K562 (cell line): Measurements from ENCODE around the gene GP1BB. TPM values are rescaled to one million over a fixed set of nuclear protein-coding genes. Genes with fewer than 3 reads are reported as not detected.

ENCODE experiments used
- ARID3B ChIP-seq: fragments of 250-450 bp; sonication (Bioruptor Pico); IDR thresholded peaks from 2 replicates; pipeline ENCODE4 v1.4.0; 2020; ENCODE audit warnings: borderline replicate concordance
- E2F8 ChIP-seq: fragments of 450-650 bp; IDR thresholded peaks from 2 replicates; pipeline ENCODE4 v1.7.1; 2018; ENCODE audit warnings: mild to moderate bottlenecking, low read depth; ENCODE audit not compliant: partially characterized antibody
- HDAC2 ChIP-seq: fragments of 450-650 bp; IDR thresholded peaks from 2 replicates; pipeline ENCODE4 v1.6.1; 2016; ENCODE audit warnings: mild to moderate bottlenecking
- MIER1 ChIP-seq: fragments of 450-650 bp; IDR thresholded peaks from 2 replicates; pipeline ENCODE4 v1.6.1; 2016; ENCODE audit warnings: antibody characterized with exemption, mild to moderate bottlenecking, low read depth
- NR2C2 ChIP-seq, 2 experiments: fragments of 200-800 bp in 1 of 2; sonication (Bioruptor generic) in 1 of 2; sonication (generic) in 1 of 2; formaldehyde crosslinking in 1 of 2; IDR thresholded peaks; 2 replicates each; pipeline versions ENCODE4 v1.6.1 to v1.8.0; 2016 to 2022; ENCODE audit warnings: mild to moderate bottlenecking in 1 of 2, missing compliant biosample characterization in 1 of 2, missing genetic modification characterization in 1 of 2, missing genetic modification reagents in 1 of 2
- NR3C1 ChIP-seq: sonication (generic); formaldehyde crosslinking; IDR thresholded peaks from 2 replicates; pipeline ENCODE4 v1.8.1; 2022; ENCODE audit warnings: missing genetic modification reagents
- PTBP1 ChIP-seq: fragments of 200-400 bp; formaldehyde crosslinking; IDR thresholded peaks from 2 replicates; pipeline ENCODE4 v1.6.1; 2017; ENCODE audit warnings: low read depth, low read length
- RBM17 ChIP-seq: fragments of 200-400 bp; formaldehyde crosslinking; IDR thresholded peaks from 2 replicates; pipeline ENCODE4 v1.6.1; 2017; ENCODE audit warnings: low read depth, mild to moderate bottlenecking, low read length, borderline replicate concordance
- SIN3B ChIP-seq: fragments of 450-650 bp; IDR thresholded peaks from 2 replicates; pipeline ENCODE4 v1.6.1; 2017; ENCODE audit warnings: low read depth, mild to moderate bottlenecking, moderate library complexity
- UBTF ChIP-seq, 2 experiments: IDR thresholded peaks; 2 replicates each; pipeline ENCODE4 v1.6.1; 2012; ENCODE audit warnings: improper control_type of control experiment in 2 of 2, low read depth in 2 of 2, low read length in 2 of 2, borderline replicate concordance in 1 of 2
- YY1 ChIP-seq, 3 experiments: IDR thresholded peaks; 2 replicates each; pipeline ENCODE4 v1.6.1; 2011; ENCODE audit warnings: low read length in 2 of 3, mild to moderate bottlenecking in 2 of 3, moderate library complexity in 2 of 3, borderline replicate concordance in 1 of 3, control low read depth in 1 of 3, low read depth in 1 of 3; ENCODE audit not compliant: insufficient read depth in 3 of 3, insufficient replicate concordance in 2 of 3, control insufficient read depth in 1 of 3, insufficient read length in 1 of 3; ENCODE audit errors: extremely low read depth in 1 of 3
- polyA plus RNA-seq, 8 experiments: library from polyadenylated mRNA; depleted of rRNA in 4 of 8; stranded (reverse) in 5 of 8; unstranded in 3 of 8; fragments of >200 nt; fragmentation: Nextera tagmentation in 2 of 8; fragmentation: Illumina TruSeq in 1 of 8; extraction: Ambion mirVana in 2 of 8; extraction: Trizol in 1 of 8; gene quantifications; 2 replicates each; pipeline versions ENCODE4 v1.2.1 to v1.2.3, GENCODE V29; 2011 to 2014; ENCODE audit warnings: inconsistent platforms in 1 of 8, missing spikeins in 1 of 8
- total RNA-seq, 7 experiments: library from RNA; depleted of rRNA in 6 of 7; stranded (reverse); fragments of >200 nt in 6 of 7; fragmentation: Illumina TruSeq in 2 of 7; extraction: Trizol in 2 of 7; gene quantifications; 2 replicates each; pipeline versions ENCODE4 v1.2.1 to v1.2.3, GENCODE V29; 2011 to 2021; ENCODE audit warnings: low replicate concordance in 1 of 7
- TF ChIP-seq, protein P1 (sequence below): fragments of 250-450 bp; sonication (Bioruptor Pico); IDR thresholded peaks from 2 replicates; pipeline ENCODE4 v1.8.0; 2022; ENCODE audit warnings: moderate library complexity, mild to moderate bottlenecking, inconsistent platforms
- TF ChIP-seq, protein P2 (sequence below): fragments of 450-650 bp; IDR thresholded peaks from 2 replicates; pipeline ENCODE4 v1.6.1; 2016; ENCODE audit warnings: low read depth, mild to moderate bottlenecking, moderate library complexity

The GP1BB gene
- total and polyA plus RNA-seq, 9 of the 15 experiments (the other 6 are each of a cell fraction or from before 2014, with no cell fraction given), result 0.69 to 162 (median 2.8) TPM

- TF ChIP-seq, protein P1, sequence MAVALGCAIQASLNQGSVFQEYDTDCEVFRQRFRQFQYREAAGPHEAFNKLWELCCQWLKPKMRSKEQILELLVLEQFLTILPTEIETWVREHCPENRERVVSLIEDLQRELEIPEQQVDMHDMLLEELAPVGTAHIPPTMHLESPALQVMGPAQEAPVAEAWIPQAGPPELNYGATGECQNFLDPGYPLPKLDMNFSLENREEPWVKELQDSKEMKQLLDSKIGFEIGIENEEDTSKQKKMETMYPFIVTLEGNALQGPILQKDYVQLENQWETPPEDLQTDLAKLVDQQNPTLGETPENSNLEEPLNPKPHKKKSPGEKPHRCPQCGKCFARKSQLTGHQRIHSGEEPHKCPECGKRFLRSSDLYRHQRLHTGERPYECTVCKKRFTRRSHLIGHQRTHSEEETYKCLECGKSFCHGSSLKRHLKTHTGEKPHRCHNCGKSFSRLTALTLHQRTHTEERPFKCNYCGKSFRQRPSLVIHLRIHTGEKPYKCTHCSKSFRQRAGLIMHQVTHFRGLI (CRISPR knock-in tag), result no peak
- no peak for TF ChIP-seq MIER1
- TF ChIP-seq RBM17, result no peak
- TF ChIP-seq HDAC2, result no peak
- TF ChIP-seq, protein P2, sequence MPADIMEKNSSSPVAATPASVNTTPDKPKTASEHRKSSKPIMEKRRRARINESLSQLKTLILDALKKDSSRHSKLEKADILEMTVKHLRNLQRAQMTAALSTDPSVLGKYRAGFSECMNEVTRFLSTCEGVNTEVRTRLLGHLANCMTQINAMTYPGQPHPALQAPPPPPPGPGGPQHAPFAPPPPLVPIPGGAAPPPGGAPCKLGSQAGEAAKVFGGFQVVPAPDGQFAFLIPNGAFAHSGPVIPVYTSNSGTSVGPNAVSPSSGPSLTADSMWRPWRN, result no peak
- no peak for TF ChIP-seq PTBP1
- no peak for TF ChIP-seq SIN3B
- no peak for TF ChIP-seq ARID3B (CRISPR knock-in tag)
- no peak for TF ChIP-seq E2F8
- TF ChIP-seq UBTF (IDR thresholded peaks at IDR 0.05; ENCODE audit: borderline replicate concordance in 1 of 2, low read depth in 2 of 2, low read length in 2 of 2), result peak in 1 of 2 experiments; percentile 91; a peak in 3 of 4 replicates
- TF ChIP-seq NR2C2 (CRISPR knock-in tag; IDR thresholded peaks at IDR 0.05), result no peak
- TF ChIP-seq NR2C2 (tag; IDR thresholded peaks at IDR 0.05), result 0 out of 2 replicates have a peak, but pooled peaks have one; percentile 32
- TF ChIP-seq NR3C1 (CRISPR knock-in tag), result no peak
- no peak for TF ChIP-seq YY1 (IDR thresholded peaks at IDR 0.05; ENCODE audit: borderline replicate concordance in 1 of 3, control insufficient read depth in 1 of 3, extremely low read depth in 1 of 3, insufficient read depth in 3 of 3, insufficient read length in 1 of 3, insufficient replicate concordance in 2 of 3, low read depth in 1 of 3, low read length in 2 of 3)
These were observed 38.6 kb downstream of the GP1BB start (continued) for GRCh38 chr22:19761725-19762567.
